ENCODE measurements around the gene MYCBPAP.

Gene MYCBPAP

GRCh38 chr17:50493744-50494143, 14.5 kb upstream of the MYCBPAP start:
- DNase-seq: no peak

GRCh38 chr17:50495217-50495823, 12.9 kb upstream of the MYCBPAP start:
- no peak for DNase-seq

- no peak for DNase-seq
Observed at GRCh38 chr17:50495918-50496317, 12.3 kb upstream of the MYCBPAP start.

GRCh38 chr17:50498021-50498874, 10.0 kb upstream of the MYCBPAP start:
- DNase-seq: no peak

- no peak for DNase-seq
Observed at GRCh38 chr17:50499270-50499669, 9.0 kb upstream of the MYCBPAP start.

GRCh38 chr17:50499721-50500120, 8.5 kb upstream of the MYCBPAP start:
- no peak for DNase-seq

GRCh38 chr17:50501054-50501453, 7.2 kb upstream of the MYCBPAP start:
- DNase-seq: no peak

GRCh38 chr17:50502301-50502990, 5.8 kb upstream of the MYCBPAP start:
- DNase-seq: no peak

GRCh38 chr17:50505591-50506130, 2.6 kb upstream of the MYCBPAP start:
- DNase-seq: no peak

GRCh38 chr17:50506298-50506697, 1.9 kb upstream of the MYCBPAP start:
- DNase-seq: no peak

- no peak for DNase-seq
Observed at GRCh38 chr17:50508573-50509460, 578 bp downstream of the MYCBPAP start.

GRCh38 chr17:50511058-50511457, 2.8 kb downstream of the MYCBPAP start:
- no peak for DNase-seq

- no peak for DNase-seq
Observed at GRCh38 chr17:50513495-50513894, 5.3 kb downstream of the MYCBPAP start.

- no peak for DNase-seq
Observed at GRCh38 chr17:50514388-50514787, 6.1 kb downstream of the MYCBPAP start.

- no peak for DNase-seq
Observed at GRCh38 chr17:50514936-50515702, 6.9 kb downstream of the MYCBPAP start.

- no peak for DNase-seq
Observed at GRCh38 chr17:50517011-50517410, 8.8 kb downstream of the MYCBPAP start.

GRCh38 chr17:50517504-50518383, 9.5 kb downstream of the MYCBPAP start:
- DNase-seq: no peak

GRCh38 chr17:50518384-50519023, 10.3 kb downstream of the MYCBPAP start:
- no peak for DNase-seq

GRCh38 chr17:50519141-50519834, 11.0 kb downstream of the MYCBPAP start:
- DNase-seq: no peak

- no peak for DNase-seq
Observed at GRCh38 chr17:50520483-50520882, 12.2 kb downstream of the MYCBPAP start.

Measured in NCI-H2081 treated with DMSO at 0.1 percent for 48 hours (cell line).